DLD1 (cell line): ENCODE data around the gene RAB31.

Experiments
- in situ Hi-C: cut with HindIII; loops from 2 replicates; pipeline ENCODE4 v1.10.0; 2017; ENCODE audit warnings: low sequenced_read_pairs

RAB31 gene

GRCh38 chr18:9810299-9810698 lies 102.2 kb downstream of the RAB31 start:
- in situ Hi-C loops, result no loop called here

- in situ Hi-C loops, result no loop called here
Observed at GRCh38 chr18:9810994-9811705, 103.0 kb downstream of the RAB31 start.

GRCh38 chr18:9811978-9812377 lies 103.9 kb downstream of the RAB31 start:
- in situ Hi-C loops, result no loop called here

GRCh38 chr18:9814431-9814830 lies 106.3 kb downstream of the RAB31 start:
- in situ Hi-C loops, result no loop called here

- in situ Hi-C loops, result no loop called here
Observed at GRCh38 chr18:9817286-9817685, 109.2 kb downstream of the RAB31 start.

- in situ Hi-C loops, result no loop called here
Observed at GRCh38 chr18:9817725-9818422, 109.8 kb downstream of the RAB31 start.

- in situ Hi-C loops, result no loop called here
Observed at GRCh38 chr18:9818423-9818734, 110.3 kb downstream of the RAB31 start.

GRCh38 chr18:9820127-9820526 lies 112.0 kb downstream of the RAB31 start:
- in situ Hi-C loops, result no loop called here

- in situ Hi-C loops, result no loop called here
Observed at GRCh38 chr18:9820719-9821118, 112.6 kb downstream of the RAB31 start.

- in situ Hi-C loops, result no loop called here
Observed at GRCh38 chr18:9822587-9823185, 114.6 kb downstream of the RAB31 start.

- in situ Hi-C loops, result no loop called here
Observed at GRCh38 chr18:9823805-9824473, 115.8 kb downstream of the RAB31 start.

GRCh38 chr18:9824474-9824832 lies 116.4 kb downstream of the RAB31 start:
- in situ Hi-C loops, result no loop called here

GRCh38 chr18:9824952-9825371 lies 116.9 kb downstream of the RAB31 start:
- in situ Hi-C loops, result no loop called here

- in situ Hi-C loops, result no loop called here
Observed at GRCh38 chr18:9825571-9826073, 117.5 kb downstream of the RAB31 start.

- in situ Hi-C loops, result no loop called here
Observed at GRCh38 chr18:9826685-9827084, 118.6 kb downstream of the RAB31 start.

- in situ Hi-C loops, result no loop called here
Observed at GRCh38 chr18:9827211-9827792, 119.2 kb downstream of the RAB31 start.

- in situ Hi-C loops, result no loop called here
Observed at GRCh38 chr18:9827793-9828505, 119.8 kb downstream of the RAB31 start.

GRCh38 chr18:9828506-9829396 lies 120.7 kb downstream of the RAB31 start:
- in situ Hi-C loops, result no loop called here

- in situ Hi-C loops, result no loop called here
Observed at GRCh38 chr18:9829397-9829712, 121.3 kb downstream of the RAB31 start.
